Activated T-cell treated with anti-CD3 and anti-CD28 coated beads, Interleukin-2, amount 50 U/mL, for 72 hours (primary cell): Measurements from ENCODE around the gene BTG2. TPM values are rescaled to one million over a fixed set of nuclear protein-coding genes. Genes with fewer than 3 reads are reported as not detected.
"Not testable (repeated sequence)": the region's sequence is repeated elsewhere in the genome, so short reads cannot be mapped to it uniquely, and the experiment has no call there.

Experiments
- ATAC-seq, 2 donors: fragments of 150-1000 bp; cut with Tn5 transposase; replicated peaks in 1 of 2; 2 replicates each; pipeline ENCODE4 v1.10.0; 2021; ENCODE audit warnings: moderate library complexity in 2 of 2, mild to moderate bottlenecking in 1 of 2
- DNase-seq, 2 donors: peaks; one replicate each; pipeline ENCODE4 v3.0.0; 2021 to 2022; ENCODE audit warnings: mixed read lengths in 1 of 2
- H3K27ac Mint-ChIP-seq: one replicate; pipeline ENCODE4 v1.8.0; 2022; ENCODE audit warnings: mild to moderate bottlenecking, moderate library complexity, mixed read lengths
- H3K27me3 Mint-ChIP-seq: one replicate; pipeline ENCODE4 v1.8.0; 2022; ENCODE audit warnings: low read depth, mixed read lengths
- H3K36me3 Mint-ChIP-seq, 2 donors: one replicate each; pipeline ENCODE4 v1.8.0; 2022; ENCODE audit warnings: mixed read lengths in 2 of 2, mild to moderate bottlenecking in 1 of 2; ENCODE audit not compliant: insufficient read depth in 2 of 2
- H3K4me1 Mint-ChIP-seq: one replicate; pipeline ENCODE4 v1.8.0; 2022; ENCODE audit warnings: low read depth, mixed read lengths
- H3K4me3 Mint-ChIP-seq, 2 donors: one replicate each; pipeline ENCODE4 v1.8.0; 2022; ENCODE audit warnings: mild to moderate bottlenecking in 2 of 2, mixed read lengths in 2 of 2, moderate library complexity in 2 of 2
- H3K9me3 Mint-ChIP-seq, 2 donors: one replicate each; pipeline ENCODE4 v1.8.0; 2022; ENCODE audit warnings: mixed read lengths in 2 of 2
- total RNA-seq, 2 donors: library from RNA; stranded (reverse); gene quantifications; one replicate each; pipeline ENCODE4 v1.2.3, GENCODE V29; 2022

The BTG2 gene
- total RNA-seq, 2 donors from 2014 or later, result 138 to 153 TPM

GRCh38 chr1:203290261-203291089 lies 14.8 kb upstream of the BTG2 start:
- peak overlapping the region; percentile 98 for H3K27ac Mint-ChIP-seq
- ATAC-seq, result peak; percentile 67 to 68
- peaks cover 0 to 2% of the 10 kb centered on the region in 2 donors for H3K36me3 Mint-ChIP-seq
- H3K9me3 Mint-ChIP-seq, result no peaks in the 10 kb centered on the region
- H3K4me1 Mint-ChIP-seq, result peaks cover 86% of the 10 kb centered on the region
- peak overlapping the region; percentile 91 to 93 for H3K4me3 Mint-ChIP-seq
- DNase-seq, result peak; percentile 98 to 99
- no peaks in the 10 kb centered on the region for H3K27me3 Mint-ChIP-seq

- H3K4me3 Mint-ChIP-seq, result peak overlapping the region; percentile 91 to 93
- H3K36me3 Mint-ChIP-seq, result peaks cover 0 to 2% of the 10 kb centered on the region in 2 donors
- peak in 1 of 2 donors; percentile 24 for DNase-seq
- peaks cover 87% of the 10 kb centered on the region for H3K4me1 Mint-ChIP-seq
- peak overlapping the region; percentile 98 for H3K27ac Mint-ChIP-seq
- H3K27me3 Mint-ChIP-seq, result no peaks in the 10 kb centered on the region
- no peak for ATAC-seq
- no peaks in the 10 kb centered on the region for H3K9me3 Mint-ChIP-seq
Observed at GRCh38 chr1:203291201-203292096, 13.9 kb upstream of the BTG2 start.

GRCh38 chr1:203295796-203296195 lies 9.5 kb upstream of the BTG2 start:
- no peak overlapping the region for H3K4me3 Mint-ChIP-seq
- H3K9me3 Mint-ChIP-seq, result no peaks in the 10 kb centered on the region
- ATAC-seq, result no peak
- no peak overlapping the region for H3K27ac Mint-ChIP-seq
- DNase-seq, result no peak
- H3K36me3 Mint-ChIP-seq, result peaks cover 0 to 2% of the 10 kb centered on the region in 2 donors
- H3K27me3 Mint-ChIP-seq, result no peaks in the 10 kb centered on the region
- peaks cover 76% of the 10 kb centered on the region for H3K4me1 Mint-ChIP-seq

GRCh38 chr1:203296460-203297073 lies 8.8 kb upstream of the BTG2 start:
- DNase-seq (no peak), ATAC-seq (no peak)
- no peak overlapping the region for H3K4me3 Mint-ChIP-seq
- peaks cover 0 to 2% of the 10 kb centered on the region in 2 donors for H3K36me3 Mint-ChIP-seq
- H3K27ac Mint-ChIP-seq, result no peak overlapping the region
- H3K4me1 Mint-ChIP-seq, result peaks cover 75% of the 10 kb centered on the region
- no peaks in the 10 kb centered on the region for H3K9me3 Mint-ChIP-seq
- H3K27me3 Mint-ChIP-seq, result no peaks in the 10 kb centered on the region

GRCh38 chr1:203299169-203299568 lies 6.2 kb upstream of the BTG2 start:
- ATAC-seq (no peak), DNase-seq (no peak)
- Mint-ChIP-seq H3K9me3 (no peaks in the 10 kb centered on the region), H3K36me3 (peaks cover under 1 to 3% of the 10 kb centered on the region in 2 donors), H3K4me1 (peaks cover 76% of the 10 kb centered on the region), H3K4me3 (no peak overlapping the region), H3K27ac (no peak overlapping the region), H3K27me3 (no peaks in the 10 kb centered on the region)

- H3K27me3 Mint-ChIP-seq, DNase-seq, H3K9me3 Mint-ChIP-seq, H3K36me3 Mint-ChIP-seq, ATAC-seq: not testable (repeated sequence)
- H3K27ac Mint-ChIP-seq, result peak overlapping the region; percentile 8
- peak overlapping the region in 1 of 2 donors; percentile 2 for H3K4me3 Mint-ChIP-seq
- peaks cover 77% of the 10 kb centered on the region for H3K4me1 Mint-ChIP-seq
Observed at GRCh38 chr1:203299719-203300429, 5.4 kb upstream of the BTG2 start.

- Mint-ChIP-seq H3K9me3 (no peaks in the 10 kb centered on the region), H3K4me3 (peak overlapping the region in 1 of 2 donors; percentile 2), H3K27me3 (no peaks in the 10 kb centered on the region), H3K4me1 (peaks cover 69% of the 10 kb centered on the region), H3K27ac (peak overlapping the region; percentile 8), H3K36me3 (peaks cover 4 to 7% of the 10 kb centered on the region in 2 donors)
- DNase-seq, result no peak
- peak; percentile 26 to 33 for ATAC-seq
Observed at GRCh38 chr1:203300441-203301330, 4.6 kb upstream of the BTG2 start.

- no peak overlapping the region for H3K27ac Mint-ChIP-seq
- H3K36me3 Mint-ChIP-seq, result peaks cover 7% of the 10 kb centered on the region in 2 donors
- no peaks in the 10 kb centered on the region for H3K27me3 Mint-ChIP-seq
- ATAC-seq (no peak), DNase-seq (no peak)
- H3K4me3 Mint-ChIP-seq, result no peak overlapping the region
- H3K4me1 Mint-ChIP-seq, result peaks cover 65% of the 10 kb centered on the region
- no peaks in the 10 kb centered on the region for H3K9me3 Mint-ChIP-seq
Observed at GRCh38 chr1:203301331-203301668, 4.0 kb upstream of the BTG2 start.

GRCh38 chr1:203302456-203302855 lies 2.9 kb upstream of the BTG2 start:
- Mint-ChIP-seq H3K27me3 (no peaks in the 10 kb centered on the region), H3K27ac (no peak overlapping the region), H3K9me3 (no peaks in the 10 kb centered on the region), H3K36me3 (peaks cover 16 to 18% of the 10 kb centered on the region in 2 donors), H3K4me3 (no peak overlapping the region), H3K4me1 (peaks cover 65% of the 10 kb centered on the region)
- DNase-seq (no peak), ATAC-seq (no peak)

GRCh38 chr1:203302894-203303293 lies 2.4 kb upstream of the BTG2 start:
- H3K27ac Mint-ChIP-seq, result no peak overlapping the region
- no peak for DNase-seq

GRCh38 chr1:203304391-203304918 lies 864 bp upstream of the BTG2 start:
- Mint-ChIP-seq H3K4me3 (peak overlapping the region; percentile 90 to 99), H3K27ac (peak overlapping the region; percentile 99), H3K27me3 (no peaks in the 10 kb centered on the region), H3K9me3 (no peaks in the 10 kb centered on the region), H3K36me3 (peaks cover 28 to 37% of the 10 kb centered on the region in 2 donors), H3K4me1 (peaks cover 71% of the 10 kb centered on the region)
- ATAC-seq (no peak), DNase-seq (no peak)

More at GRCh38 chr1:203302894-203303293, 2.4 kb upstream of the BTG2 start:
- H3K36me3 Mint-ChIP-seq, result peaks cover 17 to 23% of the 10 kb centered on the region in 2 donors
- H3K4me3 Mint-ChIP-seq, result peak overlapping the region in 1 of 2 donors; percentile 90
- ATAC-seq, result no peak
- peaks cover 69% of the 10 kb centered on the region for H3K4me1 Mint-ChIP-seq
- no peaks in the 10 kb centered on the region for H3K27me3 Mint-ChIP-seq
- H3K9me3 Mint-ChIP-seq, result no peaks in the 10 kb centered on the region
